Measurements from ENCODE around the gene EXO5.
"Not testable (repeated sequence)": the region's sequence is repeated elsewhere in the genome, so short reads cannot be mapped to it uniquely, and the experiment has no call there.

The EXO5 gene

GRCh38 chr1:40508375-40509341, at the start of gene EXO5:
Gene EXO5, plus strand, starts transcription at chr1:40508767. Its CDS starts 5,778 bp downstream, at chr1:40514545.
- peak; percentile 79 for DNase-seq

- no peak for DNase-seq
Observed at GRCh38 chr1:40462956-40463590, 45.5 kb upstream of the EXO5 start.

- no peak for DNase-seq
Observed at GRCh38 chr1:40469327-40469726, 39.2 kb upstream of the EXO5 start.

GRCh38 chr1:40475268-40475667, 33.3 kb upstream of the EXO5 start:
- DNase-seq: no peak

GRCh38 chr1:40476924-40477677, 31.5 kb upstream of the EXO5 start, which contains the start of gene ZFP69:
Gene ZFP69, plus strand, starts transcription at chr1:40477290. Its CDS starts 2,072 bp downstream, at chr1:40479362.
- DNase-seq: peak; percentile 58

GRCh38 chr1:40477678-40478053, 30.9 kb upstream of the EXO5 start:
- DNase-seq: peak; percentile 10

GRCh38 chr1:40478276-40478675, 30.3 kb upstream of the EXO5 start:
- DNase-seq: no peak

- no peak for DNase-seq
Observed at GRCh38 chr1:40479156-40479555, 29.4 kb upstream of the EXO5 start.

GRCh38 chr1:40495315-40495903, 13.2 kb upstream of the EXO5 start:
- DNase-seq: no peak

GRCh38 chr1:40502651-40503050, 5.9 kb upstream of the EXO5 start:
- not testable (repeated sequence) for DNase-seq

GRCh38 chr1:40507973-40508372, 594 bp upstream of the EXO5 start:
- no peak for DNase-seq

GRCh38 chr1:40519517-40519916, 10.9 kb downstream of the EXO5 start:
- no peak for DNase-seq

GRCh38 chr1:40530735-40531380, 22.3 kb downstream of the EXO5 start:
- no peak for DNase-seq

GRCh38 chr1:40531381-40532061, 23.0 kb downstream of the EXO5 start, which contains the start of gene ZNF684:
Gene ZNF684, plus strand, starts transcription at chr1:40531637. Its CDS starts 1,530 bp downstream, at chr1:40533167.
- peak; percentile 84 for DNase-seq

- no peak for DNase-seq
Observed at GRCh38 chr1:40532062-40532389, 23.5 kb downstream of the EXO5 start.

GRCh38 chr1:40532844-40533424, 24.4 kb downstream of the EXO5 start:
- DNase-seq: no peak

- DNase-seq: no peak
Observed at GRCh38 chr1:40534589-40534988, 26.0 kb downstream of the EXO5 start.

- DNase-seq: no peak
Observed at GRCh38 chr1:40535732-40536131, 27.2 kb downstream of the EXO5 start.

GRCh38 chr1:40539338-40539737, 30.8 kb downstream of the EXO5 start:
- no peak for DNase-seq

GRCh38 chr1:40546957-40547356, 38.4 kb downstream of the EXO5 start:
- no peak for DNase-seq

- no peak for DNase-seq
Observed at GRCh38 chr1:40553017-40553416, 44.5 kb downstream of the EXO5 start.
